Fibroblast of upper back skin (primary cell): ENCODE data around the gene ARHGAP27.
"Not testable (repeated sequence)": the region's sequence is repeated elsewhere in the genome, so short reads cannot be mapped to it uniquely, and the experiment has no call there.

Experiments used
- DNase-seq: peaks from one replicate; pipeline ENCODE4 v3.0.0-alpha.2; 2013

The ARHGAP27 gene

GRCh38 chr17:45432405-45433158 lies at the start of gene ARHGAP27:
Gene ARHGAP27 (minus strand): TSS chr17:45432870. CDS start chr17:45430279, 2,591 bp downstream.
- no peak for DNase-seq

- DNase-seq, result not testable (repeated sequence)
Measured at GRCh38 chr17:45482317-45482716, 49.6 kb upstream of the ARHGAP27 start.

GRCh38 chr17:45475436-45475835 lies 42.8 kb upstream of the ARHGAP27 start:
- DNase-seq, result not testable (repeated sequence)

GRCh38 chr17:45472249-45472648 lies 39.6 kb upstream of the ARHGAP27 start:
- not testable (repeated sequence) for DNase-seq

- DNase-seq, result not testable (repeated sequence)
Measured at GRCh38 chr17:45469204-45469563, 36.5 kb upstream of the ARHGAP27 start.

GRCh38 chr17:45468293-45469203 lies 35.9 kb upstream of the ARHGAP27 start:
- DNase-seq, result not testable (repeated sequence)

- DNase-seq, result not testable (repeated sequence)
Measured at GRCh38 chr17:45461524-45462327, 29.1 kb upstream of the ARHGAP27 start.

GRCh38 chr17:45460422-45460821 lies 27.8 kb upstream of the ARHGAP27 start:
- DNase-seq, result not testable (repeated sequence)

GRCh38 chr17:45454341-45454740 lies 21.7 kb upstream of the ARHGAP27 start:
- not testable (repeated sequence) for DNase-seq

GRCh38 chr17:45453731-45454130 lies 21.1 kb upstream of the ARHGAP27 start:
- DNase-seq, result not testable (repeated sequence)

- DNase-seq, result not testable (repeated sequence)
Measured at GRCh38 chr17:45453225-45453534, 20.5 kb upstream of the ARHGAP27 start.

GRCh38 chr17:45452329-45453224 lies 19.9 kb upstream of the ARHGAP27 start:
- DNase-seq, result not testable (repeated sequence)

GRCh38 chr17:45451660-45452059 lies 19.0 kb upstream of the ARHGAP27 start:
- not testable (repeated sequence) for DNase-seq

- DNase-seq, result no peak
Measured at GRCh38 chr17:45451131-45451530, 18.5 kb upstream of the ARHGAP27 start.

GRCh38 chr17:45449708-45450329 lies 17.1 kb upstream of the ARHGAP27 start:
- not testable (repeated sequence) for DNase-seq

GRCh38 chr17:45449260-45449659 lies 16.6 kb upstream of the ARHGAP27 start:
- DNase-seq, result not testable (repeated sequence)

GRCh38 chr17:45448483-45448882 lies 15.8 kb upstream of the ARHGAP27 start:
- DNase-seq, result not testable (repeated sequence)

- DNase-seq, result not testable (repeated sequence)
Measured at GRCh38 chr17:45448066-45448465, 15.4 kb upstream of the ARHGAP27 start.

- DNase-seq, result not testable (repeated sequence)
Measured at GRCh38 chr17:45447650-45448049, 15.0 kb upstream of the ARHGAP27 start.

- not testable (repeated sequence) for DNase-seq
Measured at GRCh38 chr17:45446872-45447625, 14.4 kb upstream of the ARHGAP27 start.
